Heart right ventricle (tissue), 16 donors: Measurements from ENCODE around the gene LSAMP. TPM values are rescaled to one million over a fixed set of nuclear protein-coding genes. Genes with fewer than 3 reads are reported as not detected.

Experiments used
- ATAC-seq, 8 donors: fragments of 200-7000 bp; cut with Tn5 transposase; one replicate each; pipeline ENCODE4 v1.9.1; 2020; ENCODE audit warnings: mild to moderate bottlenecking in 8 of 8, moderate library complexity in 8 of 8, moderate number of reproducible peaks in 1 of 8
- DNase-seq, 2 donors: peaks; one replicate each; pipeline ENCODE4 v3.0.0-alpha.2; 2020
- H3K27ac ChIP-seq, 10 donors: fragments of 200-600 bp; sonication (generic) in 2 of 10; one replicate each; pipeline versions ENCODE4 v1.5.0 to v1.8.0; 2020 to 2022; ENCODE audit warnings: mild to moderate bottlenecking in 3 of 10
- H3K27me3 ChIP-seq, 7 donors: fragments of 200-600 bp; one replicate each; pipeline ENCODE4 v1.8.0; 2021 to 2022; ENCODE audit warnings: mild to moderate bottlenecking in 2 of 7
- H3K36me3 ChIP-seq, 9 donors: fragments of 200-600 bp; sonication (generic) in 1 of 9; one replicate each; pipeline versions ENCODE4 v1.5.0 to v1.8.0; 2020 to 2022; ENCODE audit warnings: mild to moderate bottlenecking in 2 of 9
- H3K4me1 ChIP-seq, 9 donors: fragments of 200-600 bp; sonication (generic) in 1 of 9; one replicate each; pipeline versions ENCODE4 v1.5.0 to v1.8.0; 2020 to 2022; ENCODE audit warnings: mild to moderate bottlenecking in 4 of 9
- H3K4me3 ChIP-seq, 10 donors: fragments of 200-600 bp; sonication (generic) in 2 of 10; one replicate each; pipeline versions ENCODE4 v1.5.0 to v1.8.0; 2020 to 2022; ENCODE audit warnings: mild to moderate bottlenecking in 7 of 10, moderate library complexity in 2 of 10
- H3K9me3 ChIP-seq, 11 donors: fragments of 200-600 bp in 10 of 11; sonication (generic) in 2 of 11; one replicate each; pipeline versions ENCODE4 v1.5.0 to v1.8.0; 2013 to 2022; ENCODE audit warnings: mild to moderate bottlenecking in 2 of 11, control low read depth in 1 of 11, moderate library complexity in 1 of 11
- WGBS, 2 donors: extraction: QIAGEN DNeasy Blood & Tissue Kit; methylation state at CpG; one replicate each; pipeline ENCODE4 v1.1.7; 2013; ENCODE audit warnings: inconsistent platforms in 1 of 2; 5-methylcytosine and 5-hydroxymethylcytosine counted together
- intact Hi-C, 10 donors: fragments of 100-400 bp; cut with DNase I; formaldehyde crosslinking; loops; one replicate each; pipeline versions ENCODE4 v1.11.1 to v1.14.2; 2022
- polyA plus RNA-seq, 2 donors: library from polyadenylated mRNA; stranded (reverse); fragments of 200-250 nt; gene quantifications; one replicate each; pipeline ENCODE4 v1.2.3, GENCODE V29; 2013
- total RNA-seq, 10 donors: library from RNA; stranded (reverse); fragmentation: NEBNext Ultra II Directional in 3 of 10; extraction: Animal tissue kit (Norgen Biotek cat#: 25700) in 3 of 10; gene quantifications; one replicate each; pipeline versions ENCODE4 v1.2.1 to v1.2.4, GENCODE V29; 2021 to 2023
- TF ChIP-seq, protein P1 (sequence below), 9 donors: fragments of 200-600 bp; sonication (generic) in 2 of 9; IDR thresholded peaks; one replicate each; pipeline versions ENCODE4 v1.5.0 to v1.8.0; 2021 to 2022; ENCODE audit warnings: antibody characterized with exemption in 9 of 9, mild to moderate bottlenecking in 5 of 9, moderate library complexity in 1 of 9
- donor health status: Arrhythmogenic right ventricular cardiomyopathy.
- donor health status: ischemic (EF 13 %, LVEDD 7.1; RV severe dilation, severe dysfunction).
- donor health status: healthy with polysubstance abuse.
- donor health status: DM: no; HTN: yes; CAD: no.
- donor health status: DM: no; HTN: no; CAD: no.
- donor health status: ischemic (EF 25% LVEDD 6.9; RV normal size, moderate dysfunction).
- donor health status: ischemic (EF 25% LVEDD 5.7; RV mildly dilated, moderate dysfunction).
- donor health status: healthy.
- donor health status: DM: yes; HTN: yes; CAD: no.
- donor health status: Ischemic cardiomyopathy.
- donor health status: ischemic (EF 35%, LVEDD 5.7; RV mildly dilated, moderate dysfunction).
- donor health status: nonischemic (EF 11% LVEDD 7.7; RV severe dilation, severe dysfunction).
- donor health status: DM: yes; HTN: yes; CAD: no.
- donor health status: PGD.
- donor health status: ischemic (EF 29% LVEDD 5.4; RV normal size, mild dysfunction).
- donor health status: nonischemic (EF 23%, LVEDD 6.1; RV moderate dilation, normal function).

The LSAMP gene
- total and polyA plus RNA-seq, 12 donors, result 0.51 to 9.0 (median 5.4) TPM

DNA sequence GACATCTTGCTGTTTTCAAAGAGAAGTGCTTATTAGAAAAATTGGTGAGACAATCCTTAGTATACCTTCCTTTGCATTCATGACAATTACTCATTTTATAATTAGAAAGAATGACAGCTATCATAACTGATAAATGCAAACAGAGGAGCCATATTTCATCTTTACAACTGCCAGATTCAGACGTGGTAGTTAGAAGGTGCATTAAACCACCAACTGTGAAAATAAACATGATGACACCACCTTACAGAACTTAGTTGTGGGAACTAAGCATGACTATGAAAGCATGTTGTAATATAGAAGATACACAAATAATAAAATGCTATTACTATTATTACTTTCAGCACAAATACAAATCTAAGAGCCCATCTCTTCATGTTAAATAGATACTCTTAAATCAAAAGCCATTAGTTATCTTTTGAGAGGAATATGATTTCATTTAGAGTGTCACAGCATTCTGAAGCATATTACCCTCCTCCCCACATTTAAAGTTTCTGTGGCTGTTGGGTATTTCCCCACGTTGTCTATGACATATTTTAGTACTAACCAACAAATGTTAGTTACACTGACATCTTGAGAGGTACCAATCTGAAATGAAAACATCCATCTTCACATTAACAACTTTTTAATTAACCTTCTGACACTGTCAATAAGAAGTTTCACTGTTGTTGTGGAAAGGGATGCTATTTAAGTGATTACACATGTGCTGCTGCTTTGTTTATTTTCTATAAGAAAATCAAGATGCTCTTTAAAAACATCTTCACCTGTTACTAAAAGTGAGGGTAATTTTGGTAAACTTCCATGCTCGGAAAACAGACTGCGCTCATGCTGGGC, 163.8 kb downstream of the LSAMP start:
- Histone ChIP-seq H3K9me3 (no peaks in the 10 kb centered on the region), H3K36me3 (no peaks in the 10 kb centered on the region), H3K27me3 (no peaks in the 10 kb centered on the region), H3K27ac (no peak overlapping the region), H3K4me3 (no peak overlapping the region), H3K4me1 (no peaks in the 10 kb centered on the region)
- no peak for DNase-seq
- WGBS, 2 donors, result 69 to 71% methylated on average over 4 of the region's 4 CpGs
- TF ChIP-seq, protein P1, sequence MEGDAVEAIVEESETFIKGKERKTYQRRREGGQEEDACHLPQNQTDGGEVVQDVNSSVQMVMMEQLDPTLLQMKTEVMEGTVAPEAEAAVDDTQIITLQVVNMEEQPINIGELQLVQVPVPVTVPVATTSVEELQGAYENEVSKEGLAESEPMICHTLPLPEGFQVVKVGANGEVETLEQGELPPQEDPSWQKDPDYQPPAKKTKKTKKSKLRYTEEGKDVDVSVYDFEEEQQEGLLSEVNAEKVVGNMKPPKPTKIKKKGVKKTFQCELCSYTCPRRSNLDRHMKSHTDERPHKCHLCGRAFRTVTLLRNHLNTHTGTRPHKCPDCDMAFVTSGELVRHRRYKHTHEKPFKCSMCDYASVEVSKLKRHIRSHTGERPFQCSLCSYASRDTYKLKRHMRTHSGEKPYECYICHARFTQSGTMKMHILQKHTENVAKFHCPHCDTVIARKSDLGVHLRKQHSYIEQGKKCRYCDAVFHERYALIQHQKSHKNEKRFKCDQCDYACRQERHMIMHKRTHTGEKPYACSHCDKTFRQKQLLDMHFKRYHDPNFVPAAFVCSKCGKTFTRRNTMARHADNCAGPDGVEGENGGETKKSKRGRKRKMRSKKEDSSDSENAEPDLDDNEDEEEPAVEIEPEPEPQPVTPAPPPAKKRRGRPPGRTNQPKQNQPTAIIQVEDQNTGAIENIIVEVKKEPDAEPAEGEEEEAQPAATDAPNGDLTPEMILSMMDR (IDR thresholded peaks at IDR 0.05), result no peak
- no peak for ATAC-seq
- intact Hi-C loops, result no loop called here

DNA sequence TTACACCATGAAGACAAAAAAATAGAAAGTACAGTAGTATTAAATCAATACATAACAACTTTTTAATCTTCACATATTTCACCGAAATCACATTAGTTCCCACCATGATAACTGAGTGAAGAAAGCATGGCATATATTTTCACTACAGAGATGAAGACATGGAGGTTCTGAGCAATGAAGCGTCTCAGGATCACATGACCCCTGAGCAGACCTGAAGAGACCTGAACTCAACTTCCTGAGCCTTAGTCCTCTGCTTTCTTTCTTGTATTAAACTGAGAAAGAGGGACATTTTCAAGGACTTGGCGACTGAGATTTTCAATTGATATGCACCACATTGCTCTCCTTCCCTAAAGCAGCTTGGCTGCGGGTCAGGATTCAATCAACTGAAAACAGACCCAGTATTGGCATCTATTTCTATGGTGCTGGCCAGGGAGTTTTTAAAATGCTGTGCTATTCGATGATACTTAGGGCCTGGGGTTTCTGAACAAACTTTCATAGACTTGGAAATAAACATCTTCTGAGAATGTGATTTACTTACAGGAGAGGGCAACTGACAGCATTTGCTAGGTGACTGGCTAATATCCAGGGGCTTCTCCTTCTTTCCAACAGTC, 165.1 kb downstream of the LSAMP start:
- ATAC-seq (no peak), DNase-seq (no peak)
- Histone ChIP-seq H3K4me1 (no peaks in the 10 kb centered on the region), H3K9me3 (no peaks in the 10 kb centered on the region), H3K36me3 (no peaks in the 10 kb centered on the region), H3K27ac (peak overlapping the region in 1 of 10 donors; percentile 23), H3K4me3 (no peak overlapping the region), H3K27me3 (peaks cover 0 to 1% (median 0%) of the 10 kb centered on the region in 7 donors)
- intact Hi-C loops, result no loop called here
- TF ChIP-seq, protein P1 (IDR thresholded peaks at IDR 0.05), result no peak
- 73% methylated on average over 5 of the region's 5 CpGs for WGBS, 2 donors

DNA sequence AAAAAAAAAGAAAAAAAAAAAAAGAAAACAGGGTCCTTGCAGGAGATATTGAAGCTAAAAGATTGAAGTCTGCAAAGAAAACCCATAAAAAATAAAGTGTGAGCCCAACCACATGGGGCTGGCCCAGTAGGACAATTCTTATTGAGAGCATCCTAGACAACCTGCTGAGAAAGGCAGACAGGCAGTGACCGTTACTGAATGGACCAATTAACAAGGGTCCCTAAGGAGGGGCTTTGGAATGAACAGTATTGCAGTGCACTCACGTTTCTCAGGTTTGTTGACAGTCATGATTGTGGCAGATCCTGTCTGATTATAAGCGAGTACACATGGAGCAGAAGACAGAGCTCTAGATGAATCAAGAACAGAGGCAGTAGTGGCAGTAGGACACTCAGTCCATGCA, 168.6 kb downstream of the LSAMP start:
- no peak overlapping the region for H3K27ac ChIP-seq
- no peak for ATAC-seq
- no peaks in the 10 kb centered on the region for H3K9me3 ChIP-seq
- intact Hi-C loops, result no loop called here
- H3K36me3 ChIP-seq, result no peaks in the 10 kb centered on the region
- peaks cover 0 to 5% (median 0%) of the 10 kb centered on the region in 7 donors for H3K27me3 ChIP-seq
- TF ChIP-seq, protein P1 (IDR thresholded peaks at IDR 0.05), result no peak
- 64 to 66% methylated on average over 3 of the region's 3 CpGs for WGBS, 2 donors
- no peaks in the 10 kb centered on the region for H3K4me1 ChIP-seq
- H3K4me3 ChIP-seq, result no peak overlapping the region
- DNase-seq, result no peak

DNA sequence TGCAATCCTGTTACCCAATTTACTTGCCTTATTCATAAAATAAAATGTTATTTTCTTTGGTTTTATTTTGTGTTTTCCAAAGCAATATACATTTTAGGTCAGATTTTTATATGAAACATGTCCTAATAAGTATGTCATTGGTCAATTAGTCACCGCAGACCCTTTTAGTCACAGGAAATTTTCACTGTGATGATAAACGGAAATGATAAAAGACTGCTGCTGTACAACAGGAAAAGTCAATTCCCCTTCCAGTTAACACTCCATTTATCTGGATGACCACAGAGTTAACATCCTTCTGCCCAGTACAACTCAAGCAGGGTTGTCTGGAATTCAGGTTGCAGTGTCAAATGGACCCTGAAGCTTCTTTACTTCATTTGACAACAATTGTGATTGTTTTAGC, 175.2 kb downstream of the LSAMP start:
- 42 to 50% methylated on average over 2 of the region's 2 CpGs for WGBS, 2 donors
- Histone ChIP-seq H3K4me3 (no peak overlapping the region), H3K36me3 (no peaks in the 10 kb centered on the region), H3K4me1 (no peaks in the 10 kb centered on the region), H3K27ac (no peak overlapping the region), H3K27me3 (peaks cover 0 to 2% (median 0%) of the 10 kb centered on the region in 7 donors), H3K9me3 (no peaks in the 10 kb centered on the region)
- no peak for DNase-seq
- intact Hi-C loops, result no loop called here
- TF ChIP-seq, protein P1 (IDR thresholded peaks at IDR 0.05), result no peak
- no peak for ATAC-seq
